ENCODE results near the gene NELL2. TPM values are rescaled to one million over a fixed set of nuclear protein-coding genes. Genes with fewer than 3 reads are reported as not detected.

The NELL2 gene
- total RNA-seq, 1 donor from 2014 or later, result 27.1 TPM

DNA sequence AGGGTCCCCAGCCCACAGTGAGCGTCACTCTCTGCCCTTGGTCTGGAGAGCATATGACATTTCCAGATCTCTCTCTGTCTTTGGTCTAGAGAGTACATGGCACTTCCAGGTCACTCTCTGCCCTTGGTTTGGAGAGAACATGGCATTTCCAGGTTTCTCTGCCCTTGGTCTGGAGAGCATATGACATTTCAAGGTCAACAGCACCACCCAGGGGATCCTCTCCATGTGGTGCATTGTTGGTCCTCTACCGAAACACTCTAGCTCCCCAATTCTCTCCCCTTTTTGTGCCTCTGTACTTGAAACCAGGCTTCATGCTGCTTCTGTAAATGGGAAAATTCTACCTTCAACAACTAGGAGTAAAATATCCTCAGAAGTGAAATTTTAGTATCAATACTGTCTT is 399.4 kb downstream of the NELL2 start:
- H3K27me3 Mint-ChIP-seq, result no peaks in the 10 kb centered on the region
- H3K9me3 Mint-ChIP-seq, result peaks cover 5% of the 10 kb centered on the region
- no peak for DNase-seq (ENCODE audit: extremely low spot score, unreplicated experiment)
- TF ChIP-seq, protein P1, sequence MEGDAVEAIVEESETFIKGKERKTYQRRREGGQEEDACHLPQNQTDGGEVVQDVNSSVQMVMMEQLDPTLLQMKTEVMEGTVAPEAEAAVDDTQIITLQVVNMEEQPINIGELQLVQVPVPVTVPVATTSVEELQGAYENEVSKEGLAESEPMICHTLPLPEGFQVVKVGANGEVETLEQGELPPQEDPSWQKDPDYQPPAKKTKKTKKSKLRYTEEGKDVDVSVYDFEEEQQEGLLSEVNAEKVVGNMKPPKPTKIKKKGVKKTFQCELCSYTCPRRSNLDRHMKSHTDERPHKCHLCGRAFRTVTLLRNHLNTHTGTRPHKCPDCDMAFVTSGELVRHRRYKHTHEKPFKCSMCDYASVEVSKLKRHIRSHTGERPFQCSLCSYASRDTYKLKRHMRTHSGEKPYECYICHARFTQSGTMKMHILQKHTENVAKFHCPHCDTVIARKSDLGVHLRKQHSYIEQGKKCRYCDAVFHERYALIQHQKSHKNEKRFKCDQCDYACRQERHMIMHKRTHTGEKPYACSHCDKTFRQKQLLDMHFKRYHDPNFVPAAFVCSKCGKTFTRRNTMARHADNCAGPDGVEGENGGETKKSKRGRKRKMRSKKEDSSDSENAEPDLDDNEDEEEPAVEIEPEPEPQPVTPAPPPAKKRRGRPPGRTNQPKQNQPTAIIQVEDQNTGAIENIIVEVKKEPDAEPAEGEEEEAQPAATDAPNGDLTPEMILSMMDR (conservative IDR thresholded peaks at IDR 0.05), result no peak
- H3K27ac Mint-ChIP-seq, result no peak overlapping the region
- H3K36me3 Mint-ChIP-seq, result no peaks in the 10 kb centered on the region
- H3K4me3 Mint-ChIP-seq, result no peak overlapping the region
- no peaks in the 10 kb centered on the region for H3K4me1 Mint-ChIP-seq (ENCODE audit: unreplicated experiment)

GRCh38 chr12:44465139-44465538 is 411.0 kb downstream of the NELL2 start:
- peaks cover 4% of the 10 kb centered on the region for H3K36me3 Mint-ChIP-seq
- H3K27me3 Mint-ChIP-seq, result no peaks in the 10 kb centered on the region
- H3K4me1 Mint-ChIP-seq (ENCODE audit: unreplicated experiment), result no peaks in the 10 kb centered on the region
- no peak for DNase-seq (ENCODE audit: extremely low spot score, unreplicated experiment)
- H3K9me3 Mint-ChIP-seq, result peaks cover 8% of the 10 kb centered on the region
- TF ChIP-seq, protein P1 (conservative IDR thresholded peaks at IDR 0.05), result peak; percentile 46
- H3K4me3 Mint-ChIP-seq, result no peak overlapping the region
- no peak overlapping the region for H3K27ac Mint-ChIP-seq

DNA sequence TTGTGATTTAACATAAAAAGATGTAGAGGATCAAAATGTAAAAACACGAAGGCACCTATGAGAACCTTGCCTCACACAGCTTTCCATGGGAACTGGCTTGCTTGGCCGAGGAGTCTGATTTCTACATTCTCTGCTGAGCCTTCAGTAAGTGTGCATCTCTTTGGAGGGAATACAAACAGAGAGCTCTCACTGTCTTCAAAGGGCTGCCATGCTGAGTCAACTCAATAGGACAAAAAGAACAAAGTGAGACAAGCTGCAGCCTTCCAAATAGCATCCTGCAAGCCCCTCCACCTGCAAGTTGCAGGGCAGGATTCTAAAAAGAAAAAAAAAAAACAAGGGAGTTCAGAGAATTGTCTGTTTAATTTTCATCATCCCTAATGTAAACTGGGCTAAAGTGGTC is 411.9 kb downstream of the NELL2 start:
- Mint-ChIP-seq H3K27me3 (no peaks in the 10 kb centered on the region), H3K27ac (no peak overlapping the region), H3K36me3 (peaks cover 4% of the 10 kb centered on the region), H3K4me1 (ENCODE audit: unreplicated experiment) (no peaks in the 10 kb centered on the region), H3K4me3 (no peak overlapping the region), H3K9me3 (peaks cover 8% of the 10 kb centered on the region)
- no peak for DNase-seq (ENCODE audit: extremely low spot score, unreplicated experiment)
- TF ChIP-seq, protein P1 (conservative IDR thresholded peaks at IDR 0.05), result no peak

DNA sequence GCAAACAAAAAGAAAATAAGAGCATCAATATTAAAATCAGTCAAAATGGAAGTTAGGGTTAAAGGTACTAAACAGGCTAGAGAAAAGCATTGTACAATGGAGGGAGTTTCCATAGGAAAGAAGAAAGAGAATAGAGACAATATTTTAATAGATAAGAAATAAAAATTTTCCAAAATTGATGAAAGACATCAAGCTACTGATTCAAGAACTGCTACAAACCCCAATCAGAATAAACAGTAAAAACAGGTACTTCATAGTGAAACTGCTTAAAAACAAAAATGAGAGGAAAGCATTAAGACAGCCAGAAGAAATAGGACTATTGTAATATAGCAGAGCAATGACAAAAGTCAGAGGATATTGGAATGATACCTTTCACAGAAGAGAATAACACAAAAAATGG is 413.4 kb downstream of the NELL2 start:
- Mint-ChIP-seq H3K27ac (no peak overlapping the region), H3K4me3 (no peak overlapping the region), H3K27me3 (no peaks in the 10 kb centered on the region), H3K36me3 (peaks cover 4% of the 10 kb centered on the region), H3K9me3 (peaks cover 8% of the 10 kb centered on the region), H3K4me1 (ENCODE audit: unreplicated experiment) (no peaks in the 10 kb centered on the region)
- DNase-seq (ENCODE audit: extremely low spot score, unreplicated experiment), result no peak
- TF ChIP-seq, protein P1 (conservative IDR thresholded peaks at IDR 0.05), result no peak

DNA sequence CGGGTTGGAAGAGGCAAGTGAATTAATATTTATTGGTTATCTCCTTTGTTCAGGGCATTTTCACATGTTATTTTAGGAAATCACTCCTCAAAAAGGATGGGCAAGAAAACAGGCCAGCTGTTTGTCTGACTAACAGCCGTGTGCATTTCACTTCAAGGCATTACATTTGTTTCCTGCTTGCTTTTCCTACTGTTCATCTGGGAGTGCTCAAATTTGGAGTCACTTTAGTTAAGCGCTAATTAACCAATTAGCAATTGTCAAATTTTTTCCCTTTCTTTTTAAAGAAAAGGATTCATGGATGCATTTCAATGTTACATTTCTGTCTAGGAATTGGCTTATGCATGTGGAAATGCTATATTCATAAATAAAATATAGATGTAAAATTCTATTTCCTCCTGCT is 415.9 kb downstream of the NELL2 start:
- DNase-seq (ENCODE audit: extremely low spot score, unreplicated experiment), result no peak
- Mint-ChIP-seq H3K27me3 (no peaks in the 10 kb centered on the region), H3K4me3 (no peak overlapping the region), H3K9me3 (no peaks in the 10 kb centered on the region), H3K36me3 (peaks cover 3% of the 10 kb centered on the region), H3K4me1 (ENCODE audit: unreplicated experiment) (no peaks in the 10 kb centered on the region), H3K27ac (no peak overlapping the region)
- TF ChIP-seq, protein P1 (conservative IDR thresholded peaks at IDR 0.05), result no peak

DNA sequence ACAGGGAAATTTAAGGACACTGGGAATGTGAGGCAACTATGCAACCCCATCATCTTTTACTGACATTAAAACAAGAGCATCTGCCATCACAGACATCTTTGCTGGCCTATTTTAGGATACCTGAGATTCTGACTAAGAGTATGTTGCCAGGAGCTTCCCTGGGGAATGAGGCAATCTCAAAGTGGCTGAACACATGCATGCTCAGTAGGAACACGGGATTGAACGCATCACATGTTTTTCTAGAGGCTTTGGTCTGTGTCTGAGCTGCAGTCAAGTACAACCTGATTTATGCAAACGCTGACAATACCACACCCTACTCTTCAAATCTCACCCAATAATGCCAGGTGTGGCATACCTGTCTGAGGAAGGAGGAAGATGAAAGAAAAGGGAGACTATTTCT is 416.5 kb downstream of the NELL2 start:
- Mint-ChIP-seq H3K9me3 (no peaks in the 10 kb centered on the region), H3K4me1 (ENCODE audit: unreplicated experiment) (no peaks in the 10 kb centered on the region), H3K27me3 (no peaks in the 10 kb centered on the region), H3K36me3 (no peaks in the 10 kb centered on the region), H3K4me3 (no peak overlapping the region), H3K27ac (no peak overlapping the region)
- DNase-seq (ENCODE audit: extremely low spot score, unreplicated experiment), result no peak
- TF ChIP-seq, protein P1 (conservative IDR thresholded peaks at IDR 0.05), result no peak
